ENCODE results near the gene ZMYM3. TPM values are rescaled to one million over a fixed set of nuclear protein-coding genes. Genes with fewer than 3 reads are reported as not detected.
A peak's percentile ranks its signal among the peaks of the same experiment; 100 is the strongest.

The ZMYM3 gene
- total and polyA plus RNA-seq, 5 experiments from 2014 or later = 4.8 to 36.0 (median 6.5) TPM

DNA sequence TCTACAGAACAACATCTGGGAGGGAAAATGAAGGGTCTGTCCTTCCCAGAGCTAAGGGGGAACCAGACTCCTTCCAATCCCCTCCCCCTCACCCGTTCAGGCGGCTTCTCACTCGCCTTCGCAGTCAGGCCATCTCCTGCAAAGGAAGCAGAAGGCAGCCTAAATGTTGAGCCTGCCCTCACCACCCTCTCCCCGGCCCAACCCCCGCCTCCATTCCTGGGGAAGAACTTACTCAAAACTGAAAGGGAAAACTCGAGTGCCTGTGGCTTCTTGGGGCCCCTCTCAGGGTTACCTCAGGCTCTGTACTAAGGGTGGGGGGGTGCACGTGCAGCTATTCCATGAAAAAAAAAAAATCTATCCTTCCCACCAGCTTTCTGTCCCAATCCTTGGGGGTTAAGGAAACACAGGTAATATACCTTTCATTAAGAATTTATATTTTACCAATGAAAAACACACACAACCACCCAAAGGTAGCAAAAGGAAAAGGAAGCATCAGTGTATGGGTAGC, 2.4 kb downstream of the ZMYM3 start:
- Mint-ChIP-seq H3K36me3 (peaks cover 0 to 31% (median 2%) of the 10 kb centered on the region in 3 donors), H3K4me3 (peak overlapping the region in 7 of 10 donors; percentile 32 to 98 (median 56)), H3K4me1 (peaks cover 13 to 32% (median 23%) of the 10 kb centered on the region in 4 donors), H3K27me3 (no peaks in the 10 kb centered on the region), H3K27ac (peak overlapping the region in 7 of 10 donors; percentile 0 to 79 (median 52)), H3K9me3 (no peaks in the 10 kb centered on the region)
- ATAC-seq (no peak), DNase-seq (no peak)
- POLR2A ChIA-PET = interaction anchor here (1.2 to 5.2 kb wide), 3 partner anchors 32 to 115 kb away, joined by 3 to 84 read pairs (median 5); partner anchors contain the start of genes NONO and TAF1

DNA sequence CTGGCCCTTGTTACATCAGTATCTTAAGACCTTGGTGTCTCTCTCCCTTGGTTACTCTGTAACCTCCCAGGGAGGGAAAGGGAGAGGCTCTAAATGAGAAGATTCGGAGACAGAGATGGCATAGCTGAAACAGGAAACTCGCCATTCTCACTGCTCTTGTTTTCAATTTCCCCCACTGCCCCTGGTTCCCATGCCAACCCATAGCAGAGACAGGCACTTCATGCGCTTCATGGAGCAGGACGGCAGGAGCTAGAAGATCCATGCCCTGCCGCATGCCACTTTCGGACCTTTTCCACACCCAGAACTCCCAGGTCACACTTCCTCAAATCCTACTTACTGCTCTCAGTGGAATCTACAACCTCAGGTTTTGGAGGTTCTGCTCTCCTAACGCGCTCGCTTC, 3.1 kb downstream of the ZMYM3 start:
- POLR2A ChIA-PET = interaction anchor here (0.6 to 1.8 kb wide), 2 partner anchors 32 to 265 kb away, joined by 4 to 5 read pairs; partner anchors contain the start of gene NONO
- Mint-ChIP-seq H3K9me3 (no peaks in the 10 kb centered on the region), H3K36me3 (peaks cover 0 to 34% (median 2%) of the 10 kb centered on the region in 3 donors), H3K4me1 (peaks cover 11 to 32% (median 22%) of the 10 kb centered on the region in 4 donors), H3K4me3 (peak overlapping the region in 1 of 10 donors; percentile 25), H3K27me3 (no peaks in the 10 kb centered on the region), H3K27ac (peak overlapping the region in 6 of 10 donors; percentile 11 to 66 (median 51))
- DNase-seq (no peak), ATAC-seq (no peak)

DNA sequence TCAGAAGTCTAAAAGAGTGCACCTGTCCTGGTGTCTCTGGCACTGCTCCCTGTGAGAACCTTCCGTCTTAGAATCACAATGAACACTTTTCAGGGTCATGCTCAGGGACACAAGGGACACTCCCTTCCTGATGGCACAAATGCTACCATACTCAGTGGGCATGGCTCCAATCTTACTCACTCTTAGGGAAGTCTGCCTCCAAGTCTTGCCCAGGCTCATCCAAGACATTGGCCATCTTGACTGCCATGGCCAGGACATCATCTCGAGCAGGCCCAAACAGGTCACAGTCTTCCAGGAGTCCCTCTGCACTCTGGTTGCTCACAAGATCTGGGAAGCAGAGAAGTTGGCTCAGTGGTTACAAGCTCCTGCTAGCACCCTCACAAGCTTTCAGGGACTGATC, 8.8 kb downstream of the ZMYM3 start:
- Mint-ChIP-seq H3K4me3 (no peak overlapping the region), H3K9me3 (no peaks in the 10 kb centered on the region), H3K27me3 (no peaks in the 10 kb centered on the region), H3K36me3 (peaks cover 0 to 81% (median 12%) of the 10 kb centered on the region in 3 donors), H3K27ac (no peak overlapping the region), H3K4me1 (peaks cover 0 to 2% (median 0%) of the 10 kb centered on the region in 4 donors)
- POLR2A ChIA-PET = interaction anchor here (0.7 kb wide), 1 partner anchor 38 kb away, joined by 3 read pairs; the partner anchor contains the start of gene NONO
- DNase-seq (no peak), ATAC-seq (no peak)

DNA sequence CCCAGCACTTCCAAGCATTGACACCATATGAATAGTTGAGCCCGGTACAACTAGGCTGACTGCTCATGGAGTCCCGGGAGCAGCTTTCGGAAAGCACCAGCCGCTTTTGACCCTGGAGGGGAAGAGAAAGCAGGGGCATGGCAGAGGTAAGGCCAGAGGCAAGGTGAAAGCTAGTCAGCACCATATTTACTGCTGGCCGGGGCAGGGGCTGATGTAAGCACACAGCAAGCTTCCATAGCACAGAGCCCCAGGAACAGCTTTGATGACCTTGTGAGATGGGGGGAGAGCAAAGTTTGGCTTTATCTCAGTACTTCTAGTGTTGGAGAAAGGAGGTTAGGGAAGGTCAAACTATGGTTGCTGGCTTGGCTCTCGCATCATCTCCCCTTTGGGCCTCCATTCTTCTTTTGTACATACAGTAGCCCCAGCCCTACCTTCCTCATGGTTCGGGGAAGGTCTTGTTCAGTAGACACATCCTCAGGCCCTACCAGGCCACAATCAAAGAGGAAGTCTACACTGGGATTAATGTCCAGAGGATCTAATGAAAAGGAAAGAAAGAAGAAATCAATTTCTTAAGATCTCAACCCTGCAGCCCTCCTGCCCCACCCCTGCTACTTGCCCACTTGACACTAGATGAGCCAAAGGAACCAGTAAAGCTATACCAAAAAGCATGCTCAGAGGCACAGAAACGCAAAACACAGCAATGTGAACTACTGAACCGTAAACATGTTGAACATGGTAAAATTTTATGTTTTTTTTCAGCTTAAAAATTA, 9.4 kb downstream of the ZMYM3 start:
- POLR2A ChIA-PET = interaction anchor here (0.7 kb wide), 1 partner anchor 39 kb away, joined by 3 read pairs; the partner anchor contains the start of gene NONO
- DNase-seq = no peak
- Mint-ChIP-seq H3K4me3 (no peak overlapping the region), H3K27ac (peak overlapping the region in 2 of 10 donors; percentile 35 to 64), H3K4me1 (peaks cover 0 to 1% (median 0%) of the 10 kb centered on the region in 4 donors), H3K36me3 (peaks cover 0 to 83% (median 16%) of the 10 kb centered on the region in 3 donors), H3K27me3 (no peaks in the 10 kb centered on the region), H3K9me3 (no peaks in the 10 kb centered on the region)
- no peak for ATAC-seq

DNA sequence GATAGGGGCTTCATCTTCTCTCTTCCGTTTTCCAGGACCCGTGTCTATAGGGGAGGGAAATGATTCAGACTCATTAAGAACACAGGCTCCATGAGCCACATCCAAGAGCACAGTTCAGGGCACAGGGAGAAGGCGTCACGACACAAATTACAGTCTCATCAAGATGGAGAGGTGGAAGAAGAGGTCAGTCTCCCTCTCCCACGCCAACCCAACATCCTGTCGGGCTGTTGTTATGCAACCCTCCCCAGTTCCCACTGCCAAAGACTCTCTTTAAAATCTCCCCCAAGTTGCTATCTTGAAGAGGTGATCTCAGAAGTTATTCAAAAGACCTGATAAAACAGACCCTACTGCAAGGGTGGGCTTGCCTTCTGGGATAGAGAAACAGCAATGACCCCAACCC, 12.6 kb downstream of the ZMYM3 start:
- Mint-ChIP-seq H3K4me3 (no peak overlapping the region), H3K27ac (peak overlapping the region in 1 of 10 donors; percentile 72), H3K36me3 (peaks cover 0 to 64% (median 14%) of the 10 kb centered on the region in 3 donors), H3K4me1 (peaks cover 0 to 1% (median 0%) of the 10 kb centered on the region in 4 donors), H3K9me3 (no peaks in the 10 kb centered on the region), H3K27me3 (no peaks in the 10 kb centered on the region)
- DNase-seq = no peak
- POLR2A ChIA-PET = no interaction called here
- ATAC-seq = no peak

- Mint-ChIP-seq H3K4me1 (peaks cover 0 to 1% (median 0%) of the 10 kb centered on the region in 4 donors), H3K36me3 (peaks cover 0 to 54% (median 14%) of the 10 kb centered on the region in 3 donors), H3K4me3 (no peak overlapping the region), H3K27ac (peak overlapping the region in 2 of 10 donors; percentile 5 to 67), H3K9me3 (no peaks in the 10 kb centered on the region), H3K27me3 (no peaks in the 10 kb centered on the region)
- no peak for ATAC-seq
- POLR2A ChIA-PET = interaction anchor here (1.2 kb wide), 1 partner anchor 57 kb away, joined by 4 read pairs; no protein-coding TSS in a partner anchor
- DNase-seq = no peak
Measured at GRCh38 chrX:71239781-71240180, 14.2 kb downstream of the ZMYM3 start.

DNA sequence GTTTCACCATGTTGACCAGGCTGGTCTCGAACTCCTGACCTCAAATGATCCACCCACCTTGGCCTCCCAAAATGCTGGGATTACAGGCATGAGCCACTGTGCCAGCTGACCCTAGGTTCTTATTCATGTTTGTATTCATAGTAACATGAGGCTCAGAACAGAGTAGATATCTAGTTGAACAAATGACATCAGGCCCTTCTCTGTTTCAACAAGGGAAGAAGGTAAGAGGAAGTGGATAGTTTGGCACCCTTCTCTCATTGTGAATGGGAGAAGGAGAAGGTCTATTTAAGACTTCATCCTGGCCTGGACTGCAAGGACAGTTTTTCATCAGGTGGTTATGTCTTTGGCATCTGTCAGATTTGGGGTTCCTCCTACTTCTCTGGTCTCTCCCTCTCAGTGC, 17.1 kb downstream of the ZMYM3 start:
- POLR2A ChIA-PET = no interaction called here
- no peaks in the 10 kb centered on the region for H3K27me3 Mint-ChIP-seq
- no peak for ATAC-seq
- H3K4me1 Mint-ChIP-seq = peaks cover 0 to 1% (median 0%) of the 10 kb centered on the region in 4 donors
- no peak for DNase-seq
- peak overlapping the region in 1 of 10 donors; percentile 16 for H3K27ac Mint-ChIP-seq
- no peaks in the 10 kb centered on the region for H3K9me3 Mint-ChIP-seq
- H3K4me3 Mint-ChIP-seq = no peak overlapping the region
- H3K36me3 Mint-ChIP-seq = peaks cover 0 to 26% (median 8%) of the 10 kb centered on the region in 3 donors

GRCh38 chrX:71235482-71235881, 18.5 kb downstream of the ZMYM3 start:
- Mint-ChIP-seq H3K27ac (peak overlapping the region in 1 of 10 donors; percentile 74), H3K36me3 (peaks cover 0 to 12% (median 5%) of the 10 kb centered on the region in 3 donors), H3K4me3 (no peak overlapping the region), H3K9me3 (no peaks in the 10 kb centered on the region), H3K4me1 (peaks cover 0 to 1% (median 0%) of the 10 kb centered on the region in 4 donors), H3K27me3 (no peaks in the 10 kb centered on the region)
- no peak for DNase-seq
- POLR2A ChIA-PET = no interaction called here
- no peak for ATAC-seq

DNA sequence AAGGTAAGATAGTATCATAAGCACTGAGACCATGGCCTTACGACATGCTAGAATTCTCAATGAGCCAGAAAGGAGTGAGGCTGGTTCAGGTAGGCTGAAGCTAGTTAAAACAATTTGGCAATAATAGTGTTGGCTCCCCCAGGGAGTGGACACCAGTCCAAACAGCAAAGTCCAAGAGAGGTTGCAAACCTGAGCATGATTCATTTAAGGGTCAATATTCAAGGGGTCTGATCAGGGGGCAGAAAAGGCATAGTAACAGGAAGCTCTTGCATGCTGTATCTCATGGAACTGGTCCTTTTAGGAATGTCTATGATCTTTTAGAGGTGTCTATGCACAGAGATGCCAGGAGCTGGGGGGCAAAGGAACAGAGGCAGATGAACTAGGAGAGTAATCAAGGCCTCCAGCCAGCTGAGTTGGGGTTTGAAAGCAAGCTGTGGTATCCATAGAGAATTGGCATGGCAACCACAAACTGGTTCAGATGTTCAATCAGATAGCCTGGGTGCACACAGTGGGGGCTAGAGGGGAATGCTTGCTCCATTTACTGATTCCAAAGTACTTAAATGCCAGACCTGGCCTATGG, 25.8 kb downstream of the ZMYM3 start:
- Mint-ChIP-seq H3K36me3 (no peaks in the 10 kb centered on the region), H3K4me3 (no peak overlapping the region), H3K9me3 (no peaks in the 10 kb centered on the region), H3K4me1 (peaks cover 0 to 2% (median 0%) of the 10 kb centered on the region in 4 donors), H3K27ac (no peak overlapping the region), H3K27me3 (no peaks in the 10 kb centered on the region)
- POLR2A ChIA-PET = interaction anchor here (0.6 to 0.9 kb wide), 2 partner anchors 26 to 48 kb away, joined by 3 to 4 read pairs; partner anchors contain the start of gene ZMYM3
- no peak for ATAC-seq
- DNase-seq = no peak

- no peaks in the 10 kb centered on the region for H3K36me3 Mint-ChIP-seq
- no peak overlapping the region for H3K4me3 Mint-ChIP-seq
- POLR2A ChIA-PET = interaction anchor here (0.6 to 0.9 kb wide), 3 partner anchors 26 to 49 kb away, joined by 3 to 4 read pairs (median 3); partner anchors contain the start of gene ZMYM3
- H3K9me3 Mint-ChIP-seq = no peaks in the 10 kb centered on the region
- no peaks in the 10 kb centered on the region for H3K27me3 Mint-ChIP-seq
- peaks cover 0 to 2% (median 0%) of the 10 kb centered on the region in 4 donors for H3K4me1 Mint-ChIP-seq
- peak overlapping the region in 1 of 10 donors; percentile 72 for H3K27ac Mint-ChIP-seq
- ATAC-seq (no peak), DNase-seq (no peak)
Measured at GRCh38 chrX:71227370-71228062, 26.4 kb downstream of the ZMYM3 start.

DNA sequence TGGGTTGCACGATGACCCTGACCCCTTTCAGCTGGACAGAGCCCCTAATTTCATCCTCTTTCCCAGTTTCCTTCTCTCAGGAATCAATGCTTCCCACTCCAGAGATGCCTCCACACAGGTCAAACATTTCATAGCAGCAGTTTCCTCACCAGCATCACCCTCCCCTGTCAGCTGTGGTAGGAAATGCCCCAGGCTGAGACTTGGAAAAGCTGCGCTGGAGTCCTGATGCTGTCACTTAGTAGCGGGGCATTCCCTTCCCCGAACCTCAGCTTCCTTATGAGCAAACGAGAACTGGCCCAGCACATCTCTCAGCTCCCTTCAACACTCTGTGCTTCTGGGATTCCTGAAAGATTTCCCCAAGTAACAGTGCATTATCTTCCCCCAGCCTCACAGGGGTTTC, 28.3 kb downstream of the ZMYM3 start:
- Mint-ChIP-seq H3K27me3 (no peaks in the 10 kb centered on the region), H3K36me3 (no peaks in the 10 kb centered on the region), H3K27ac (peak overlapping the region in 1 of 10 donors; percentile 31), H3K9me3 (no peaks in the 10 kb centered on the region), H3K4me1 (peaks cover 0 to 2% (median 0%) of the 10 kb centered on the region in 4 donors), H3K4me3 (no peak overlapping the region)
- ATAC-seq (no peak), DNase-seq (no peak)
- POLR2A ChIA-PET = no interaction called here

DNA sequence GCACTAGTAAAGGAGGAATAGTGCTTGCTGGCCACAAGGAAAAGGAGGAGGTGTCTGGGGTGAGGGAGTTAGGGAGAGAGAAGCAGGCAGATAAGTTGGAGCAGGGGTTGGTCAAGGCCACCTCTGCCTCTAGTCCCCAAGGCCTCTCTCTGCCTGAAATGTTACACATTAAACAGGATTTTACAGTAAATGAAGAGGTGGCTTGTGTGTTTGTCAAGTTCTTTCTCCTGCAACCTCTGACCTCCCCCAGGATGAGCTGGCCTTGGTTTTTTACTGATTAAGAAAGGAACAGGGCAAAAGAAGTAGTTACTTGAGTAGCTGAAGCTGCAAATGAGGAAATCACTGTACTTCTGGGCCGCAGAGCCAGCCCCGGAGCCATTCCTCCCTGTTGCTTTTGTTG, 28.9 kb downstream of the ZMYM3 start:
- ATAC-seq (no peak), DNase-seq (no peak)
- Mint-ChIP-seq H3K27ac (peak overlapping the region in 2 of 10 donors; percentile 31 to 34), H3K9me3 (no peaks in the 10 kb centered on the region), H3K4me1 (peaks cover 0 to 2% (median 0%) of the 10 kb centered on the region in 4 donors), H3K4me3 (no peak overlapping the region), H3K36me3 (no peaks in the 10 kb centered on the region), H3K27me3 (no peaks in the 10 kb centered on the region)
- POLR2A ChIA-PET = no interaction called here
